Measurements from ENCODE around the gene RXFP4.

GRCh38 chr1:155925506-155925905 lies 15.9 kb upstream of the RXFP4 start:
- TF ChIP-seq POLR2A (IDR thresholded peaks at IDR 0.05) (no peak), POLR2AphosphoS5 (IDR thresholded peaks at IDR 0.05) (no peak)
